ENCODE results near the gene KMO. TPM values are rescaled to one million over a fixed set of nuclear protein-coding genes. Genes with fewer than 3 reads are reported as not detected.

KMO gene
- total RNA-seq, 1 experiment from 2014 or later, result not detected

GRCh38 chr1:241622669-241623068, 90.5 kb downstream of the KMO start:
- Mint-ChIP-seq H3K4me1 (peaks cover 3% of the 10 kb centered on the region), H3K27me3 (ENCODE audit: low read depth) (no peaks in the 10 kb centered on the region), H3K4me3 (no peak overlapping the region), H3K27ac (no peak overlapping the region), H3K9me3 (no peaks in the 10 kb centered on the region), H3K36me3 (no peaks in the 10 kb centered on the region)
- no peak for DNase-seq (ENCODE audit: low spot score)
- ChIA-PET POLR2A (no interaction called here), CTCF (interaction anchor here (0.8 kb wide), 1 partner anchor 11 kb away, joined by 4 read pairs; no protein-coding TSS in a partner anchor)
- no peak for ATAC-seq
- no peak for TF ChIP-seq AFF4 (CRISPR knock-in tag; IDR thresholded peaks at IDR 0.05; ENCODE audit: borderline replicate concordance)
- no peak for TF ChIP-seq ARID4B (CRISPR knock-in tag; IDR thresholded peaks at IDR 0.05; ENCODE audit: borderline replicate concordance)
- TF ChIP-seq MYBL2 (CRISPR knock-in tag; IDR thresholded peaks at IDR 0.05), result no peak
- no peak for TF ChIP-seq ZNF425 (CRISPR knock-in tag; conservative IDR thresholded peaks at IDR 0.05)
- no peak for TF ChIP-seq FOXJ3 (CRISPR knock-in tag; IDR thresholded peaks at IDR 0.05; ENCODE audit: borderline replicate concordance)
- TF ChIP-seq MAX (CRISPR knock-in tag; IDR thresholded peaks at IDR 0.05), result no peak
- no peak for TF ChIP-seq E2F5 (CRISPR knock-in tag; IDR thresholded peaks at IDR 0.05)
- no peak for TF ChIP-seq SMAD4 (CRISPR knock-in tag; IDR thresholded peaks at IDR 0.05)
- no peak for TF ChIP-seq ZSCAN18 (CRISPR knock-in tag; IDR thresholded peaks at IDR 0.05)
- no peak for TF ChIP-seq JUN (CRISPR knock-in tag; IDR thresholded peaks at IDR 0.05)
- TF ChIP-seq GABPB1 (CRISPR knock-in tag; IDR thresholded peaks at IDR 0.05), result no peak

- ChIA-PET POLR2A (no interaction called here), CTCF (no interaction called here)
- Mint-ChIP-seq H3K4me3 (no peak overlapping the region), H3K36me3 (no peaks in the 10 kb centered on the region), H3K9me3 (no peaks in the 10 kb centered on the region), H3K4me1 (peaks cover 20% of the 10 kb centered on the region), H3K27me3 (ENCODE audit: low read depth) (no peaks in the 10 kb centered on the region), H3K27ac (no peak overlapping the region)
- ATAC-seq, result no peak
- DNase-seq (ENCODE audit: low spot score), result no peak
- no peak for TF ChIP-seq ZNF671 (CRISPR knock-in tag; IDR thresholded peaks at IDR 0.05)
- TF ChIP-seq MLX (CRISPR knock-in tag; IDR thresholded peaks at IDR 0.05), result no peak
- TF ChIP-seq E2F4 (CRISPR knock-in tag; IDR thresholded peaks at IDR 0.05; ENCODE audit: borderline replicate concordance, low read depth), result no peak
- TF ChIP-seq NFATC4 (CRISPR knock-in tag; IDR thresholded peaks at IDR 0.05), result no peak
- no peak for TF ChIP-seq IRF2 (CRISPR knock-in tag; IDR thresholded peaks at IDR 0.05; ENCODE audit: borderline replicate concordance, low read depth)
- TF ChIP-seq ZNF317 (CRISPR knock-in tag; IDR thresholded peaks at IDR 0.05; ENCODE audit: borderline replicate concordance, low read depth), result no peak
- TF ChIP-seq ELF4 (CRISPR knock-in tag; IDR thresholded peaks at IDR 0.05; ENCODE audit: low read depth), result no peak
- TF ChIP-seq ERG (CRISPR knock-in tag; IDR thresholded peaks at IDR 0.05), result no peak
Measured at GRCh38 chr1:241624935-241625334, 92.8 kb downstream of the KMO start.

All from WTC11 (cell line).